IPS DF 4.7 (cell line): Measurements from ENCODE around the gene SIK3.

ENCODE experiments used
- DNase-seq: peaks from one replicate; pipeline ENCODE4 v3.0.0-alpha.2; 2013; ENCODE audit warnings: low spot score; ENCODE audit errors: extremely low read depth

SIK3 gene

GRCh38 chr11:117110294-117110950 is 12.2 kb upstream of the SIK3 start:
- DNase-seq, result no peak

DNA sequence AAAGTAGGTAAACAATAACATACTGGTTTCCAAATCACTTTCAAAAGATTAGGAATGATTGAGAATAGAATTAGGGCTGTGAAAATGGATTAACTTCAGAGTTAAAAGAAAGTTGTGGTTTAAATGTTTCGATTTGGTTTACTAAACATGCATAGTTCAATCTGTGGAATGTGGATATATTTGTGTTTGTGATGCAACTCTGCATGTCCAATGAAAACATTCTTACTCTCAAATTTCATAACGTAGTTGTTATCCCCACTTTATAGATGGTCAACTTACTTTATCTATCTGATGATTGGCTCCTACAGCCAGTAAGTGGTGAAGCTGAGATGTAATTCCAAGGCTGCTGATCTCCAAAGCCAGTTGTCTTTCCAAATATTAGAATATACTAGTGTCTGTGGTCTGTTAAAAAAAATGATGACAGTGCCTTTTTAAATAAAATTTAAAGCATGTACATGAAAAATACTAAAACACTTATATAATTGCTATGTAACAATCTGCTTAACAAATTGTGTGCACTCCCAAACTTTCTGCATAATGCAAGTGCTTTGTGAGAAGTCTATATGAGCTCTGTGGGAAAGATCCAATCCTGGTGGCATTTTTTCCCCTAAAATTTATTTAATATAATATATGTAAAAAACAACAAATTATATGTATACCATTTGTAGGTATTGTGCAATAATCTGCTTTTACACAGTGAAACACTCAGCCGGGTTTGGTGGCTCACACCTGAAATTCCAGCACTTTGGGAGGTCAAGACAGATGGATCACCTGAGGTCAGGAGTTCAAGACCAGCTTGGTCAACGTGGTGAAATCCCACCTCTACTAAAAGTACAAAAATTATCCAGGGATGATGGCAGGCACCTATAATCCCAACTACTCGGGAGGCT is 9.7 kb upstream of the SIK3 start:
- no peak for DNase-seq

- DNase-seq, result no peak
These were observed 2.3 kb upstream of the SIK3 start for GRCh38 chr11:117100556-117100955.

DNA sequence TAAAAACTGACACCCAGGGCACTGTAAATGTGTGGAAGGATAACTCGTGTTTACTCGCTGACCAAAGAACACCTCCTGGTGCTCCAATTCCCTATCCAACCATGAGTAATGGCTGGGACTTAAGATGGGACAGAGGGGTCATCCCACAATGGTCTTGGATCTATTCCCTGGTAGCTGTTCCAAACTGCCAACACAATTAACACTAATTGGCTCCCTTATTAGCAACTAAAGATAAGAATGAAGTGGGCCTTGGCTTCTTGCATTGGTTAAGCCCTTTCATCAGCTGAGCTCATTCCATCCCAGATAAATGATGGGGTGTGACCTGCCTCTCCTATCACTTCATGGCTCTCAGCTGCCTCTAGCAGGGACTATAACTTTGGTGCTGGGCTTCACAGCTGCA is 1.5 kb upstream of the SIK3 start:
- DNase-seq, result no peak

- DNase-seq, result no peak
These were observed 599 bp downstream of the SIK3 start for GRCh38 chr11:117097389-117098268.

DNA sequence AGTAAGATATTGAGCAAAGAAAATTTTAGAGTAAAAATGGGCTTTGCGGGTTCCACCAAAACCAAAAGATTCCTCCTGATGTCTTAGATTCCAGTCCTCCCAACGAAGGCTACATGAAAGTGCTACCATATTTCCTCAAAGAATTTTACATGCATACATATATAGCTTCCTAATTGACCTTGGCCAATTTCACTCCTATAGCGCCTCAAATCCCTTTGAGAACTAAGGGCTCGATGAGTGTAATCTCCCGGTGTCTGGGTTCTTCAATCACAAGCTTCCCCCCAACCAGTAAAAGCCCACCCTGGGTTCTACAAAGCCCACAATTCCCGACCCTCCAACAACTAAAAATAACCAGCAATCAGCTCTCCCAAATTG is 1.2 kb downstream of the SIK3 start:
- no peak for DNase-seq

GRCh38 chr11:117096201-117096991 is 1.8 kb downstream of the SIK3 start:
- no peak for DNase-seq

DNA sequence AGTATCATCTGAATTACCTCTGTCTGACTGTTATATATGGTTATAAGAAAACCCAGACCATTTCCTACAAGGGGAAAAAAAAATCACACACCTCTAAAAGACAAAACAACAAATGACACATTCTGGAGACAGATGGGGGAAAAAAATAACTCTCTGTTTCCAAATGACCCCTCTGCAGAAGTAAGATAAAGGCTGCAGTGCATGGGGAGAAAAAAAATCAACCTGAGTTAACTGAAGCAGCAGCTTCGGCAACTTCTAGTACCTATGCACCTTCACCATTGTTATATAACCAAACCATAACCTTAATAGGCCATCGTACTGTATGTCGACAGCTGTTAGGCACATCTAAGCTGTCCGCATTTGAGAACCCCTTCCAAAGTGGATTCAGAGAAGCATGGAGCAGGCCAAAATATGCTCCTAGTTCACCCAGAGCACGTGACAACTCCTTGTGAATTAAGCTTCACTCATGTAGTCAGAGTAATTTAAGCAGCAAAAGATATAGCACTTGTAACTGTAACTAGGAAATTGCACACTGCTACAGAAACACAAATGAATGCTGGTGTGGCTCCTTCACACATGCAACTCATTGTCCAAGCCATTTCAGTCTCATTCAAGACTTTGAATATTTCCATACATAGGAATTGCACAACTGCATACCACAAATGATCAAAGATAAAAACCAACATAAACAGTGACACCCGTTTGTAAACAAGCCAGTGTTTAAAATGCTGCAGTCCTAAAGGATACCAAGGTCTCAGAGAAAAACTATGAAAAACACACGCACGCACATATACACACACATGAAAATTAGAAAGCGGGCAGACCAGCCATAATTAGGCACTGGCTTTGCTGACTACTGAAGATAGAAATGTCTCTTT is 2.7 kb downstream of the SIK3 start:
- no peak for DNase-seq

DNA sequence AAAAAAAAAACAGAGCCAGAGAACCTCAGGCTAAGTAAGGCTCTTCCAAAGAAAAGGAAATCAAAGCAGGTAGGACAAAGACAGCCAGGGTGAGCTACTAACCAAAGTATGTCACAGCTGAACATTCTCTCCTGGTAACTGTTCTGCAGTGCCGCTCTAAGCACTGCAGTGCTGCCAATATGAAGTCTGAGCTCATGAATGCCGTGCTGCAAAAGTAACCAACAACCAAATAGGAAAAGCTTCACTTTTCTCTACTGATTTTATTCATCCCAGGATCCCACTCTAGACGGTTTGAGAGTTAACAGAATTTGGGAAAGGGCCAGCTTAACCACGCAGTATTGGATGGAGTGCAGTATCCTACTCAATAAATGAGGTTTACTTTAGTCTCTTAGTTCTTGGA is 3.5 kb downstream of the SIK3 start:
- DNase-seq, result no peak

GRCh38 chr11:117092951-117093590 is 5.2 kb downstream of the SIK3 start:
- DNase-seq, result no peak

DNA sequence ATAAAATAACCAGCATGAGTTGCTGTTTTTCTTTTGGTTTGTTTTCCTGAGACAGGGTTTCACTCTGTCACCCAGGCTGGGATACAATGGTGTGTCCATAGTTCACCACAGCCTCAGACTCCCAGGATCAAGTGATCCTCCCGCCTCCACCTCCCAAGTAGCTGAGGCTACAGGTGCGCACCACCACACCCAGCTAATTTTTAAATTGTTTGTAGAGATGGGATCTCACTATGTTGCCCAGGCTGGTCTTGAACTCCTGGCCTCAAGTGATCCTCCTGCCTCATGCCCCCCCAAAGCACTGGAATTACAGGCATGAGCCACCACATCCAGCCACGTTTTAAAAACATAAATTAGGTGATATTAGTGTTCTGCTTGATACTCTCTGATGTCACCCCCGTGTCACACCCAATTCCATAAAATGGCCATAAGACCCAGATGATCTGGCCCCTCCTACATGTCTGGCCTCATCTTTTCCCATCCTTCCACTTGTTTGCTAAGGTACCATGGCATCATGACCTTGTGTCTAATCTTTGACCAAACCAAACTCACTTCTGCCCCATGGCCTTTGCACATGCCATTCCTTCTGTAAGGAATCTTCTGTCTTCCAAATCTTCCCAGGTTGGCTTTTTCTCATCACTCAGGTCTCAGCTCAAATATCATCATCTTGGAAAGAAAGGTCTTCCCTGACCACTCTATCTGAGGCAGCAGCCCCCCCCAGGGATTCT is 6.3 kb downstream of the SIK3 start:
- DNase-seq, result no peak

DNA sequence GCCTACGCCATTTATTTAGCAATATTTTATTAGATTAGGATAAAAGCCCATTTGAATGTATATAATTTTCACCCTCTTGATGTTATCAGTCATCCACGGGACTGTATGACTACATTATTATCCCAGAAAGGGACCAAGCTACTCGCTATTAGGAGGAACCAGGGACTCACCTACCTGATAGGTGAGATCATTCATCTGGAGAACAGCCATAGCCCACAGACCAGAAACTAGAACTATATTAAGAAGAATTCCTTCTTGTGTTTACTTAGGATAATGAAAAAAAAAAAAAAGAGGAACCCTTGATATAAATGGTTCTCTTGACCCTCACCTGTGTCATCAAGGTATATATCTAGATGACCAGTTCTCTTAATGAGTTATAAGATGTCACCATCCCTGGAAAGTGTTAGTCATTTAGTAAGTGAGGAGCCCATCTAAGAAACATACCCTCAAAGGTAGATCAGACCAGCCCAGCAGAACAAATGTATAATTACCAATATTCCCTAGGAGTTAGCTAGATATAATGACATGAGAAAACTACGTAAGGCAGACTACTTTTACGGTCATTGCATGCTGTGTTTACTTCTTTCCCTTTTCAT is 8.0 kb downstream of the SIK3 start:
- DNase-seq, result no peak

DNA sequence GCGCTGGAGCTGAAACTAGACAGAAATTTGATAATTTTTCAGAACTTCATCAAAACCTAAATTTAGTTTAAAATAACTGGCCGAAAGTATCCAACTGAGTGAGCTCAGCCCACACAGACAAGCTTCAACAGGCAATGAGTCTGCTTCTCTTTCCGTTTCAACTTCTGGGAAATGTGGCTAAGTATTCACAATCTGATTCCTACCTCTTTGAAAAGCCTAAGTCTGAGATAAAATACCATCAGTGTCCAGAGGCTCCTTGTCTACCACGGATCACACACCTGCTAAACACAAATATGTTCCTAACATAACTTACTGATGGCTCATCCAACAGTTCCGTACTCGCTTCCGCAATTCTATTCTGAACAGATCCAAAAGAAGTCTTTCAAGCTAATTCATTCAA is 8.5 kb downstream of the SIK3 start:
- no peak for DNase-seq

GRCh38 chr11:117087446-117087845 is 10.8 kb downstream of the SIK3 start:
- no peak for DNase-seq

GRCh38 chr11:117084992-117085391 is 13.2 kb downstream of the SIK3 start:
- DNase-seq, result no peak

DNA sequence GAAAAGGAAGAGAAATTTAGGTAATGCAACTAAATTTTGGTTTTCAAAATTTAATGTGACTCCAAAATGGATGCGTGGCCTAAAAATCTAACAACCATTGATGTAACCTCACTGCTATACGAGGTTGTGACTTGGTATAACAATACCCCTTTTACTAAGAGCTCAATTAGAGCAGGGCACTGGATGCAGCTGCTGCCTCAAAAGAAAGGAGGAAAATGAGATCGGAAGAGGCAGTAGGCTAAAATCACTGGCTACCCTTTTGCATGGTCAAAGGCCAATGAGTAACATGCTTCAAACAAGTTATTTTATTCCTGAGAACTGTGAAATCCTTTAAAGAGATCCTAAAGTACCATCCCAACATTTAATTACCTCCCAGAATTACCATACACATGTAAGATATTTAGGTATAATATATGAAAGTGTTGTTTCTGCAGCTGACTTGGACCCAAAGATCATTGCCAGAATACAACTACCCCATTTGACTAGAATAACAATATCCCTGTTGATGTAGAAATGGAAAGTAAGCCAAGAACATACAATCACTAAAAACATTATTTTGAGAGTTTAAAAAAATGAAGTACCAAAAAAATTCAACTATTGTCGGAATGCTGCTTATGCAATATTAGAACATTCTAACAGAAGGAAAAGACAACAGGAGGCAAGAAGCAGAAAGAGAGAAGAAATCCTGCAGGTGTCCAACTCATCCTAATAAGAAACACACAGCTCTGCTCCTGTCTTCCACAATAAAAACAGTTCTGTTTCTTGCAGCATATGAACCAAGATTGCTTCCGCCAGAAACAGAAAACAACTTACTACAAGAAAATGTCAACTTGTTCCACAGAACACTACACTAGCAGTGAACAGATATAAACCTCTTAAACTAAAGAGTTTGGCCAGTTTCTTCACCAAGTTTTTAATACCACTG is 15.0 kb downstream of the SIK3 start:
- no peak for DNase-seq

GRCh38 chr11:117081908-117082307 is 16.3 kb downstream of the SIK3 start:
- DNase-seq, result no peak

- no peak for DNase-seq
These were observed 17.9 kb downstream of the SIK3 start for GRCh38 chr11:117080370-117080769.
